K562 (cell line): ENCODE data around the gene OR9A4. TPM values are rescaled to one million over a fixed set of nuclear protein-coding genes. Genes with fewer than 3 reads are reported as not detected.
A peak's percentile ranks its signal among the peaks of the same experiment; 100 is the strongest.

Source experiments
- ATAC-seq: fragments of 200-7000 bp; cut with Tn5 transposase; 3 replicates; pipeline ENCODE4 v1.9.1; 2020; ENCODE audit warnings: moderate library complexity
- BruUV-seq: library from RNA; stranded (reverse); fragments of 400-500 nt; replicated peaks from 2 replicates; lab custom pipeline; 2021; lab: Mats Ljungman, UMichigan
- CTCF ChIA-PET: fragments of 300-600 bp; formaldehyde crosslinking; extraction: SDS; loops from one replicate; lab custom pipeline; 2021; ENCODE audit warnings: low intra/inter-chr PET ratio; lab: Yijun Ruan, JAX
- POLR2A ChIA-PET: fragments of 300-600, 350-650 bp; sonication (Branson Sonifier 250); formaldehyde crosslinking; extraction: SDS; loops from one replicate; lab custom pipeline; 2021; ENCODE audit warnings: antibody characterized with exemption, inconsistent platforms; lab: Yijun Ruan, JAX
- DNase-seq, 4 experiments: peaks; one replicate each; pipeline versions ENCODE4 v3.0.0 to v3.0.0-alpha.2; 2011 to 2018; ENCODE audit warnings: low spot score in 3 of 4, mixed read lengths in 3 of 4; ENCODE audit errors: extremely low read depth in 1 of 4
- FAIRE-seq: peaks from 2 replicates; lab custom pipeline; 2011; peaks lifted over from hg19 to GRCh38; lab: Jason Lieb, UNC
- H2AFZ ChIP-seq: 2 replicates; pipeline ENCODE4 v1.6.0; 2011; ENCODE audit warnings: low read depth, low read length, control low read depth, inconsistent platforms
- H3K27ac ChIP-seq: fragments of 200-600 bp; 3 replicates; pipeline ENCODE4 v1.8.0; 2011; ENCODE audit warnings: low read depth, mild to moderate bottlenecking, control low read depth, inconsistent platforms, low read length, moderate library complexity, mixed read lengths; ENCODE audit errors: extremely low read depth
- H3K27me3 ChIP-seq, 2 experiments: fragments of 300-600 bp in 1 of 2; 2 replicates in 1 of 2; 3 replicates in 1 of 2; pipeline versions ENCODE4 v1.6.0 to v1.8.0; 2011; ENCODE audit warnings: inconsistent platforms in 2 of 2, low read length in 2 of 2, mild to moderate bottlenecking in 1 of 2, mixed read lengths in 1 of 2, moderate library complexity in 1 of 2; ENCODE audit not compliant: control insufficient read depth in 2 of 2, insufficient read depth in 2 of 2
- H3K36me3 ChIP-seq: fragments of 300-600 bp; 3 replicates; pipeline ENCODE4 v1.8.0; 2011; ENCODE audit warnings: mild to moderate bottlenecking, low read length, inconsistent platforms; ENCODE audit not compliant: control insufficient read depth, insufficient read depth
- H3K4me1 ChIP-seq, 2 experiments: fragments of 200-600 bp in 1 of 2; replicated peaks in 1 of 2; 2 replicates in 1 of 2; 3 replicates in 1 of 2; pipeline versions ENCODE4 v1.5.1 to v1.8.0; 2011; ENCODE audit warnings: inconsistent platforms in 2 of 2, low read length in 2 of 2, mild to moderate bottlenecking in 1 of 2, mixed read lengths in 1 of 2, moderate library complexity in 1 of 2; ENCODE audit not compliant: control insufficient read depth in 2 of 2, insufficient read depth in 2 of 2
- H3K4me2 ChIP-seq: 2 replicates; pipeline ENCODE4 v1.6.1; 2011; ENCODE audit warnings: low read length, control low read depth, inconsistent platforms, mixed read lengths; ENCODE audit not compliant: insufficient read depth
- H3K4me3 ChIP-seq: fragments of 200-600 bp; sonication (generic), shearing (Covaris generic); 2 replicates; pipeline ENCODE4 v1.5.1; 2016; ENCODE audit warnings: control low read depth, inconsistent platforms
- H3K79me2 ChIP-seq: fragments of 200-600 bp; 3 replicates; pipeline ENCODE4 v1.8.0; 2011; ENCODE audit warnings: low read length, inconsistent platforms; ENCODE audit not compliant: control insufficient read depth, insufficient read depth
- H3K9ac ChIP-seq, 2 experiments: 2 replicates each; pipeline versions ENCODE4 v1.6.0 to v1.6.1; 2011; ENCODE audit warnings: low read depth in 2 of 2, low read length in 2 of 2, control low read depth in 1 of 2, inconsistent platforms in 1 of 2, mild to moderate bottlenecking in 1 of 2, mixed read lengths in 1 of 2; ENCODE audit not compliant: insufficient read depth in 1 of 2
- H3K9me1 ChIP-seq: one replicate; pipeline ENCODE4 v1.6.0; 2011; ENCODE audit warnings: inconsistent platforms, mild to moderate bottlenecking, low read length, moderate library complexity; ENCODE audit not compliant: control insufficient read depth, insufficient read depth
- H3K9me3 ChIP-seq: replicated peaks from 2 replicates; pipeline ENCODE4 v1.5.1; 2011; ENCODE audit warnings: low read depth, low read length, inconsistent platforms; ENCODE audit not compliant: control insufficient read depth, insufficient read depth
- H4K20me1 ChIP-seq: replicated peaks from 2 replicates; pipeline ENCODE4 v1.6.1; 2011; ENCODE audit warnings: low read length, inconsistent platforms, mixed read lengths; ENCODE audit not compliant: control insufficient read depth, insufficient read depth
- MAFG ChIP-seq: fragments of 450-650 bp; conservative IDR thresholded peaks from 2 replicates; pipeline ENCODE4 v1.6.1; 2016; ENCODE audit warnings: missing genetic modification characterization, missing compliant biosample characterization
- WGBS: fragments of 100-300 bp; shearing (Covaris generic); methylation state at CpG from one replicate; pipeline ENCODE4 v1.1.6; 2016; ENCODE audit warnings: low coverage, mixed read lengths; ENCODE audit not compliant: insufficient coverage; ENCODE audit errors: missing lambda C conversion rate; 5-methylcytosine and 5-hydroxymethylcytosine counted together
- in situ Hi-C: fragments of 300-500 bp; cut with MboI; formaldehyde crosslinking; loops from 4 replicates; pipeline ENCODE4 v1.15.0; 2018; ENCODE audit warnings: inconsistent platforms, mixed read lengths
- intact Hi-C: fragments of 100-400 bp; cut with micrococcal nuclease; formaldehyde crosslinking; loops from 2 replicates; pipeline ENCODE4 v1.14.2; 2022
- polyA plus RNA-seq, 8 experiments: library from polyadenylated mRNA; depleted of rRNA in 4 of 8; stranded (reverse) in 5 of 8; unstranded in 3 of 8; fragments of >200 nt; fragmentation: Nextera tagmentation in 2 of 8; fragmentation: Illumina TruSeq in 1 of 8; extraction: Ambion mirVana in 2 of 8; extraction: Trizol in 1 of 8; gene quantifications; 2 replicates each; pipeline versions ENCODE4 v1.2.1 to v1.2.3, GENCODE V29; 2011 to 2014; ENCODE audit warnings: inconsistent platforms in 1 of 8, missing spikeins in 1 of 8
- total RNA-seq, 7 experiments: library from RNA; depleted of rRNA in 6 of 7; stranded (reverse); fragments of >200 nt in 6 of 7; fragmentation: Illumina TruSeq in 2 of 7; extraction: Trizol in 2 of 7; gene quantifications; 2 replicates each; pipeline versions ENCODE4 v1.2.1 to v1.2.3, GENCODE V29; 2011 to 2021; ENCODE audit warnings: low replicate concordance in 1 of 7
- TF ChIP-seq, protein P1 (sequence below), 2 experiments: fragments of 450-650 bp; IDR thresholded peaks; 2 replicates each; pipeline ENCODE4 v1.6.1; 2018; ENCODE audit warnings: mild to moderate bottlenecking in 2 of 2, low read depth in 1 of 2; ENCODE audit not compliant: partially characterized antibody in 2 of 2

Gene OR9A4
- total and polyA plus RNA-seq, 9 of the 15 experiments (the other 6 are each of a cell fraction or from before 2014, with no cell fraction given), result not detected

DNA sequence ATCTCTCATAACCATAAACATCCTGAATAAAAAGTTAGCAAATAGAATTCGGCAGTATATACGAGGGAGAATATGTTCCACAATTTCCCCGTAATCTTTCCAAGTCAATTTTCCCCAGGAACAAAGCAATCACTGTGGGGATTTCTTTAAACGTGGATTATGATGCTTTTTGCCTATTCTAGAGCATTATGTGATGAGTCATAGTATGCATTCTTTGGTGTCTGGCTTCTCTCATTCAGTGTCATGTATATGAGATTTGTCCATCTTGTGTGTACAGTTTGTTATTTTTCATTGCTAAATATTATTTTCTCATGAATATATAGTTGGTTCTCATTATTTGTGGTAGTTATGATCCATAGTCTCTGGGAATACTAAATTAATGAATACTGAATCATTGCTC, 9.9 kb upstream of the OR9A4 start:
- intact Hi-C loops, result no loop called here
- POLR2A ChIA-PET, result no interaction called here
- peak; percentile 6 for FAIRE-seq

More for the DNA sequence above, 9.9 kb upstream of the OR9A4 start:
- Histone ChIP-seq H3K4me3 (no peak overlapping the region), H3K36me3 (no peaks in the 10 kb centered on the region)
- no peak for DNase-seq
- CTCF ChIA-PET, result no interaction called here
- no TSS peak for BruUV-seq
- TF ChIP-seq, protein P1, sequence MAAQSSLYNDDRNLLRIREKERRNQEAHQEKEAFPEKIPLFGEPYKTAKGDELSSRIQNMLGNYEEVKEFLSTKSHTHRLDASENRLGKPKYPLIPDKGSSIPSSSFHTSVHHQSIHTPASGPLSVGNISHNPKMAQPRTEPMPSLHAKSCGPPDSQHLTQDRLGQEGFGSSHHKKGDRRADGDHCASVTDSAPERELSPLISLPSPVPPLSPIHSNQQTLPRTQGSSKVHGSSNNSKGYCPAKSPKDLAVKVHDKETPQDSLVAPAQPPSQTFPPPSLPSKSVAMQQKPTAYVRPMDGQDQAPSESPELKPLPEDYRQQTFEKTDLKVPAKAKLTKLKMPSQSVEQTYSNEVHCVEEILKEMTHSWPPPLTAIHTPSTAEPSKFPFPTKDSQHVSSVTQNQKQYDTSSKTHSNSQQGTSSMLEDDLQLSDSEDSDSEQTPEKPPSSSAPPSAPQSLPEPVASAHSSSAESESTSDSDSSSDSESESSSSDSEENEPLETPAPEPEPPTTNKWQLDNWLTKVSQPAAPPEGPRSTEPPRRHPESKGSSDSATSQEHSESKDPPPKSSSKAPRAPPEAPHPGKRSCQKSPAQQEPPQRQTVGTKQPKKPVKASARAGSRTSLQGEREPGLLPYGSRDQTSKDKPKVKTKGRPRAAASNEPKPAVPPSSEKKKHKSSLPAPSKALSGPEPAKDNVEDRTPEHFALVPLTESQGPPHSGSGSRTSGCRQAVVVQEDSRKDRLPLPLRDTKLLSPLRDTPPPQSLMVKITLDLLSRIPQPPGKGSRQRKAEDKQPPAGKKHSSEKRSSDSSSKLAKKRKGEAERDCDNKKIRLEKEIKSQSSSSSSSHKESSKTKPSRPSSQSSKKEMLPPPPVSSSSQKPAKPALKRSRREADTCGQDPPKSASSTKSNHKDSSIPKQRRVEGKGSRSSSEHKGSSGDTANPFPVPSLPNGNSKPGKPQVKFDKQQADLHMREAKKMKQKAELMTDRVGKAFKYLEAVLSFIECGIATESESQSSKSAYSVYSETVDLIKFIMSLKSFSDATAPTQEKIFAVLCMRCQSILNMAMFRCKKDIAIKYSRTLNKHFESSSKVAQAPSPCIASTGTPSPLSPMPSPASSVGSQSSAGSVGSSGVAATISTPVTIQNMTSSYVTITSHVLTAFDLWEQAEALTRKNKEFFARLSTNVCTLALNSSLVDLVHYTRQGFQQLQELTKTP (IDR thresholded peaks at IDR 0.05; ENCODE audit: low read depth in 1 of 2, partially characterized antibody in 2 of 2), result no peak
- TF ChIP-seq MAFG (tag), result 0 out of 2 replicates have a peak, but pooled peaks have one; percentile 29
- TF ChIP-seq, all 486 proteins: peak for 1
- H3K27me3 ChIP-seq, result no peaks in the 10 kb centered on the region
- H3K4me2 ChIP-seq, result no peak overlapping the region
- no peak overlapping the region for H3K27ac ChIP-seq
- no peaks in the 10 kb centered on the region for H3K9me3 ChIP-seq
- H3K9ac ChIP-seq, result no peak overlapping the region
- no peaks in the 10 kb centered on the region for H3K4me1 ChIP-seq
- no peaks in the 10 kb centered on the region for H4K20me1 ChIP-seq
- WGBS, result under 1% methylated on average over 4 of the region's 4 CpGs
- no peak for ATAC-seq
- H2AFZ ChIP-seq, result no peak overlapping the region
- no peaks in the 10 kb centered on the region for H3K79me2 ChIP-seq
- in situ Hi-C loops, result no loop called here
- no peaks in the 10 kb centered on the region for H3K9me1 ChIP-seq
